Muscle layer of duodenum (tissue), 2 donors: ENCODE measurements around the gene SMDT1.
"Not testable (repeated sequence)": the region's sequence is repeated elsewhere in the genome, so short reads cannot be mapped to it uniquely, and the experiment has no call there.

Experiments
- H3K27ac ChIP-seq: one replicate; pipeline ENCODE4 v1.7.0; 2013; ENCODE audit warnings: mild to moderate bottlenecking, low read length
- H3K27me3 ChIP-seq: one replicate; pipeline ENCODE4 v1.7.0; 2013; ENCODE audit warnings: low read depth, mild to moderate bottlenecking, control low read depth, low read length
- H3K36me3 ChIP-seq, 2 donors: one replicate each; pipeline ENCODE4 v1.7.0; 2013; ENCODE audit warnings: low read length in 2 of 2, control low read depth in 1 of 2, mild to moderate bottlenecking in 1 of 2; ENCODE audit not compliant: insufficient read depth in 2 of 2, control insufficient read depth in 1 of 2
- H3K4me1 ChIP-seq, 2 donors: one replicate each; pipeline ENCODE4 v1.7.0; 2013; ENCODE audit warnings: low read length in 2 of 2, mild to moderate bottlenecking in 2 of 2, control low read depth in 1 of 2, moderate library complexity in 1 of 2; ENCODE audit not compliant: insufficient read depth in 2 of 2, control insufficient read depth in 1 of 2
- H3K4me3 ChIP-seq, 2 donors: one replicate each; pipeline ENCODE4 v1.7.0; 2013; ENCODE audit warnings: low read length in 2 of 2, low read depth in 1 of 2, mild to moderate bottlenecking in 1 of 2
- H3K9me3 ChIP-seq, 2 donors: one replicate each; pipeline ENCODE4 v1.7.0; 2013; ENCODE audit warnings: low read length in 2 of 2, control low read depth in 1 of 2, mild to moderate bottlenecking in 1 of 2; ENCODE audit not compliant: control insufficient read depth in 1 of 2
- donor health status: healthy.

The SMDT1 gene

GRCh38 chr22:42084874-42085273, 5.4 kb downstream of the SMDT1 start:
- Histone ChIP-seq H3K4me3 (no peak overlapping the region), H3K36me3 (peaks cover 24 to 48% of the 10 kb centered on the region in 2 donors), H3K4me1 (peaks cover 0 to 23% of the 10 kb centered on the region in 2 donors), H3K27me3 (no peaks in the 10 kb centered on the region), H3K9me3 (no peaks in the 10 kb centered on the region), H3K27ac (no peak overlapping the region)

DNA sequence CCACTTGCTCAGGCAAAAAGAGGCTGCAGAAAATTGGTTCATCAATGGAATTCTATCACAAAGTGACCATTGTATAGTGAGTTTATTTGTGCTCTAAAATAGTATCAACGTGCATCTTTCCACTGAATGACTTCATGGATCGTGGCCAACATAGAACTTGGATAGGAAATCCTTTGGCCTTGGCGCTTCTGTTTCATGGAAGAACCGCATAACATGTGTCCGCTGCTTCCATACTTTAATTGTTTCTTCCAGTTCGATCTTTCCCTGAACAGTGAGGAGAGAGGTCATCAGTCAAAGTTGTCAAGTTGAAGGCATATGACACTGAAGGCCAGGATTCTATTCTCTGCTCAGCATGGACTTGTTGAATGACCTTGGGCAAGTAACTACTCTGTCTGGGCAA, 6.6 kb downstream of the SMDT1 start:
- Histone ChIP-seq H3K36me3 (peaks cover 24 to 51% of the 10 kb centered on the region in 2 donors), H3K27me3 (no peaks in the 10 kb centered on the region), H3K9me3 (no peaks in the 10 kb centered on the region), H3K4me3 (no peak overlapping the region), H3K4me1 (peaks cover 0 to 18% of the 10 kb centered on the region in 2 donors), H3K27ac (no peak overlapping the region)

GRCh38 chr22:42090596-42091454, 11.3 kb downstream of the SMDT1 start, which contains the start of gene NDUFA6:
NDUFA6 (minus strand) TSS chr22:42090772; CDS start chr22:42090744, 28 bp downstream.
- peaks cover 0 to 16% of the 10 kb centered on the region in 2 donors for H3K4me1 ChIP-seq
- H3K27me3 ChIP-seq = no peaks in the 10 kb centered on the region
- peaks cover 13 to 17% of the 10 kb centered on the region in 2 donors for H3K36me3 ChIP-seq
- peak within 1 kb of the TSS; percentile 77 to 83 for H3K4me3 ChIP-seq
- H3K27ac ChIP-seq = peak within 1 kb of the TSS; percentile 97
- no peaks in the 10 kb centered on the region for H3K9me3 ChIP-seq

GRCh38 chr22:42091455-42091782, 11.9 kb downstream of the SMDT1 start:
- H3K9me3 ChIP-seq = no peaks in the 10 kb centered on the region
- peaks cover 0 to 16% of the 10 kb centered on the region in 2 donors for H3K4me1 ChIP-seq
- H3K27me3 ChIP-seq = no peaks in the 10 kb centered on the region
- H3K36me3 ChIP-seq = peaks cover 8 to 11% of the 10 kb centered on the region in 2 donors
- peak overlapping the region; percentile 67 for H3K27ac ChIP-seq
- H3K4me3 ChIP-seq = peak overlapping the region; percentile 77 to 83

- Histone ChIP-seq H3K36me3 (peaks cover 0 to 26% of the 10 kb centered on the region in 2 donors), H3K4me1 (no peaks in the 10 kb centered on the region), H3K27me3 (no peaks in the 10 kb centered on the region), H3K9me3 (peaks cover 3 to 17% of the 10 kb centered on the region in 2 donors), H3K4me3 (no peak overlapping the region), H3K27ac (no peak overlapping the region)
These were observed 21.7 kb downstream of the SMDT1 start for GRCh38 chr22:42101199-42101598.

DNA sequence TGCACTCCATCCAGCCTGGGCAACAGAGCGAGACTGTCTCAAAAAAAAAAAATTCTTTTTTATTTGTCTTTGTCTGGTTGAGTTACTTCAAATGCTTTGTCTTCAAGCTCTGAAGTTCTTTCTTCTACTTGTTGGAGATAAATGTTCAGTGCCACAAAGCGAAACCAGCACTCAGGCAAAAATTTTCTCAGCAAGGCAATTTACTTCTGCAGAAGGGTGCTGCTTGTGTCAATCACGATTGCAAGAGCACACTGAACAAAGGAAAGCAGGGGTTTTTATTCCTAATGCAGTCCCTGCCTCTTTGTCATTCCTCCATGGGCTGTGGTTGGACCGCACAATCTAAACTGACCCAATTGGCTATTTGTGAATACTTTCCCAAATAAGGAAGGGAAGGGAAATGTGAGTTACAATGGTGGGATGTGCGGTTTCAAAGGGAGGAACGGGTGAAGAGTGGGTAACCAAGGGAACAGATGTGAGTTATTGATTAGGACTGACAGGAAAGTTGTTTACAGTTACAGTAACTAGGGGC, 24.9 kb downstream of the SMDT1 start:
- H3K27me3 ChIP-seq, H3K27ac ChIP-seq, H3K4me1 ChIP-seq: not testable (repeated sequence)
- Histone ChIP-seq H3K9me3 (peaks cover 3 to 17% of the 10 kb centered on the region in 2 donors), H3K4me3 (peak overlapping the region in 1 of 2 donors; percentile 19), H3K36me3 (peaks cover 0 to 14% of the 10 kb centered on the region in 2 donors)

DNA sequence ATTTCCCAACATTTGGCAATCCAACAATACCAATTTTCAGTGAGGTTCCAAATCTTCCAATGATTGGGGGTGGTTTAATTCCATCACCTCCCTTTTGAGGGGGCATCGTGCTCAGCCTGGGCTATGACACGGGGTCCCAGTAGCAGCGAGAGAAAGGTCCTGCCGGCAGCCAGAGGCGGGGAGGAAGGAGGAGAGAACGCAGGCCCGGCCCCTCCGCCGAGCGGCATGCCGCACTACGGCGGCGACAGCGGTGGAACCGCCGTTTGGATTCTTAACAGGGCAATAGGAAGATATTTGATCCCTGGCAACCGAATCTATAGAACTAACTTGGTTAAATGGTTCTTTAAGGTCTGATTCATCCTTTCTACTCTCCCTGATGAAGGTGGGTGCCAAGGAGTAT, 29.3 kb downstream of the SMDT1 start:
- H3K36me3 ChIP-seq = peaks cover 0 to 6% of the 10 kb centered on the region in 2 donors
- H3K27ac ChIP-seq = no peak overlapping the region
- H3K27me3 ChIP-seq = no peaks in the 10 kb centered on the region
- H3K4me1 ChIP-seq = no peaks in the 10 kb centered on the region
- H3K9me3 ChIP-seq = peaks cover 3 to 12% of the 10 kb centered on the region in 2 donors
- no peak overlapping the region for H3K4me3 ChIP-seq

DNA sequence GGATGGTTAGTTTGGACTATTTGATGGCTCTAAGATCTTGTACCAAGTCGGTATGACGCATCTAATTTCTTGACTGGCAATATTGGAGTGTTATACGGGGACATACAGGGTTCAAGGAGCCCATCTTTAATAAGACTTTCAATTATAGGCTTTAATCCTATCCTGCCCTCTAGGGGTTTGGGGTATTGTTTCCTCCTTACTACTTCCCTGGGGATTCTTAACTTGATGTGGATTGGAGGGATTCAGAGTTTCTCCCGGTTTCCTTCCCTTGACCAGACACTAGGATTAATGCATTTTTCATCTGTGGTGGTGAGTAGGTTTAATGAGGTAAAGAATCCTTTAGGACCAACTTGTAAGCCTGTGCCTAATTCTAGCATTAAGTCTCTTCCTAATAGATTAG, 32.3 kb downstream of the SMDT1 start:
- H3K36me3 ChIP-seq = peaks cover 4 to 7% of the 10 kb centered on the region in 2 donors
- no peaks in the 10 kb centered on the region for H3K4me1 ChIP-seq
- H3K27me3 ChIP-seq = no peaks in the 10 kb centered on the region
- H3K4me3 ChIP-seq = no peak overlapping the region
- no peak overlapping the region for H3K27ac ChIP-seq
- H3K9me3 ChIP-seq = peaks cover 10 to 11% of the 10 kb centered on the region in 2 donors

GRCh38 chr22:42112793-42113192, 33.3 kb downstream of the SMDT1 start:
- H3K27me3 ChIP-seq, H3K36me3 ChIP-seq, H3K4me1 ChIP-seq, H3K4me3 ChIP-seq, H3K27ac ChIP-seq: not testable (repeated sequence)
- peaks cover 10 to 11% of the 10 kb centered on the region in 2 donors for H3K9me3 ChIP-seq

DNA sequence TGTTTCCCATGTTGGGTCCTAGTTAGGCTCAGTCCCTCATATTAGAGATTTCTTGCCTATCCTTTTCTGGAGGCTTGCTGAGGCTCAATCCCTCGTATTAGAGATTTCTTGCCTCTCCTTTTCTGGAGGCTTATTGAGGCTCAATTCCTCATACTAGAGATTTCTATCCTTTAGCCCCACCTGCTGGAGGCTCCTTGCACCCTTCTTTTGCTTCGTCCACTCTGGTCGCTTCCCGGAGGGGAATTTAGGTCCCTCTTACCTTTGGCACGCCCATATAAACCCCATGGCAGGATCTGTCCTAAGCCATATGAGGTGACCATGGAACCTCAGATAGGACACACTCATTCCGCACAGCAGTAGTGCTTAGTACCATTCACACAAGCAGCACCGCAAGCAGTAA, 35.2 kb downstream of the SMDT1 start:
- Histone ChIP-seq H3K27ac (no peak overlapping the region), H3K27me3 (no peaks in the 10 kb centered on the region), H3K4me3 (no peak overlapping the region), H3K36me3 (peaks cover 4 to 7% of the 10 kb centered on the region in 2 donors), H3K9me3 (peaks cover 10 to 11% of the 10 kb centered on the region in 2 donors), H3K4me1 (no peaks in the 10 kb centered on the region)

- H3K4me1 ChIP-seq, H3K36me3 ChIP-seq, H3K4me3 ChIP-seq, H3K27me3 ChIP-seq, H3K27ac ChIP-seq: not testable (repeated sequence)
- peaks cover 10 to 11% of the 10 kb centered on the region in 2 donors for H3K9me3 ChIP-seq
These were observed 35.9 kb downstream of the SMDT1 start for GRCh38 chr22:42115420-42115830.
